ENCODE results near the gene PLEKHG5. TPM values are rescaled to one million over a fixed set of nuclear protein-coding genes. Genes with fewer than 3 reads are reported as not detected.
"Not testable (repeated sequence)": the region's sequence is repeated elsewhere in the genome, so short reads cannot be mapped to it uniquely, and the experiment has no call there.

PLEKHG5 gene
- total and polyA plus RNA-seq, 4 experiments from 2014 or later, result 1.7 to 11.8 (median 6.2) TPM

DNA sequence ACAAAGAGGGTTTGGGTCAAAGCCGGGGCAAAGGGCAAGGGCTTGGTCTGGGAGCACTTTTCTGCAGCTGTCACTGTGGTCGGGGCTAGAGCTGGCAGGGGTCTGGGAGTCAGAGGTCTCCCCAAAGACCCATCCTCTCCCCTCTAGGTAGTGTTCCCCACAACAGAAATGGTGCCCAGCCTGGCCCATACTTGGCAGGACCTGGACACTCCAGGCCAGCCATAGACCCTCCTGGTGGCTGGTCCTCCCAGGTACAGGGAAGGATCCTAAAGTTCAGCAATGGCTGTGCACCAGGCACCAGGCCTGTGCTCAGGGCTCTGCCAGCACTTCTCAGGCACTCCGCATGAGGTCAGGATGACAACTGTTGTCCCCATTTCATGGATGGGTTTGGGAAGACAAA lies 55.9 kb downstream of the PLEKHG5 start:
- peaks cover 7 to 14% (median 9%) of the 10 kb centered on the region in 4 donors for H3K4me1 Mint-ChIP-seq
- H3K4me3 Mint-ChIP-seq, result no peak overlapping the region
- Histone ChIP-seq H3K27me3 (ENCODE audit: insufficient read depth, low read length) (no peaks in the 10 kb centered on the region), H3K4me1 (ENCODE audit: insufficient read depth, low read length) (no peaks in the 10 kb centered on the region), H3K36me3 (ENCODE audit: insufficient read depth, low read length) (no peaks in the 10 kb centered on the region), H3K27ac (ENCODE audit: low read depth, low read length) (no peak overlapping the region), H3K9me3 (ENCODE audit: control insufficient read depth in 1 of 2, low read length in 2 of 2) (no peaks in the 10 kb centered on the region), H3K4me3 (ENCODE audit: low read length in 2 of 2) (no peak overlapping the region)
- no peak for DNase-seq
- no peaks in the 10 kb centered on the region for H3K36me3 Mint-ChIP-seq
- no peaks in the 10 kb centered on the region for H3K9me3 Mint-ChIP-seq
- H3K27me3 Mint-ChIP-seq, result peaks cover 8 to 11% of the 10 kb centered on the region in 2 donors
- intact Hi-C loops (cut with micrococcal nuclease), result no loop called here
- POLR2A ChIA-PET (ENCODE audit: partially characterized antibody), result no interaction called here
- CTCF ChIA-PET (ENCODE audit: partially characterized antibody), result interaction anchor here (7.7 kb wide), 1 partner anchor 14 kb away, joined by 88 read pairs; the partner anchor contains the start of gene HES2
- H3K27ac Mint-ChIP-seq, result no peak overlapping the region

DNA sequence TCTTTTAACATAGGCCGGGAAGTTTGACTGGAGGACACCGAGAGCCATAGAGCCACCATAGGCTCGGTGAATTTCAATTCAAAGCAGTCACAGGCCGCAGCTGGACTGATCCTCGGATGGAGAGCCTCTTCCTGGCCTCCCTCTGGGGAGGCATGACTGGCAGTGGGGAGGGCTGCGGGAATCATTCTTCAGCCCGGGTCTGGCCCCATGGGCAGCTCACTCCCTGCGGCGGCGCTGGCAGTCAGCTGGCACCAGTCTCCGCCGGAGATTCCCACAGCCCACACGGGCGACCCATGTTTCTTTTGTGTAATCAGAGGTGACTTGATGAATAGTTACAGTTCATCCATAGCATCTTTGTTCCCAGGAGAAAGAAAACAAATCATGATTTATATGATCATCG lies 56.3 kb downstream of the PLEKHG5 start:
- no peak overlapping the region for H3K4me3 Mint-ChIP-seq
- ChIA-PET POLR2A (ENCODE audit: partially characterized antibody) (no interaction called here), CTCF (ENCODE audit: partially characterized antibody) (interaction anchor here (7.7 kb wide), 1 partner anchor 14 kb away, joined by 88 read pairs; the partner anchor contains the start of gene HES2)
- no peak overlapping the region for H3K27ac ChIP-seq (ENCODE audit: low read depth, low read length)
- no peaks in the 10 kb centered on the region for H3K9me3 ChIP-seq (ENCODE audit: control insufficient read depth in 1 of 2, low read length in 2 of 2)
- no peaks in the 10 kb centered on the region for H3K36me3 Mint-ChIP-seq
- no peak overlapping the region for H3K4me3 ChIP-seq (ENCODE audit: low read length in 2 of 2)
- peaks cover 7 to 14% (median 9%) of the 10 kb centered on the region in 4 donors for H3K4me1 Mint-ChIP-seq
- H3K27me3 Mint-ChIP-seq, result peaks cover 9 to 11% of the 10 kb centered on the region in 2 donors
- H3K9me3 Mint-ChIP-seq, result no peaks in the 10 kb centered on the region
- no peak overlapping the region for H3K27ac Mint-ChIP-seq
- no peaks in the 10 kb centered on the region for H3K4me1 ChIP-seq (ENCODE audit: insufficient read depth, low read length)
- H3K27me3 ChIP-seq (ENCODE audit: insufficient read depth, low read length), result no peaks in the 10 kb centered on the region
- H3K36me3 ChIP-seq (ENCODE audit: insufficient read depth, low read length), result no peaks in the 10 kb centered on the region
- no peak for DNase-seq
- intact Hi-C loops (cut with micrococcal nuclease), result no loop called here

DNA sequence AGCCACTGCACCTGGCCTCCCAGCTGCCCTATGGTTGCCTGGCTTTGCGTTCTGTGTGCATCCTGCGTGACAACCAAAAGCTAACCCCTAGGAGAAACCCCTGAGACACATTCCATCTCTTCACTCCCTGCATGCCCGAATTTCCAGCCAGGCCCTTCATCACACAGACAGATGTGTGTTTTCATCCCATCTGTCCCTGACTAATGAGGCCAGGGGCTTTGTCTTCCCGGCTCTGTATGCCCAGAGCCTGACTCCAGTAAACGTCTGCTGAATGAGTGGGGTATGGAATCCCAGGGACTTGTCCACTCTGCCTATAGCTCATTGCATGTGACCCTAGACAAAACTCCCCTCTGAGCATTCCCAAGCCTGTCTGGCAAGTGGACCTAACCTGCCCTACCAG lies 57.3 kb downstream of the PLEKHG5 start:
- Mint-ChIP-seq H3K36me3 (no peaks in the 10 kb centered on the region), H3K27ac (no peak overlapping the region), H3K4me3 (no peak overlapping the region), H3K4me1 (peaks cover 4 to 11% (median 5%) of the 10 kb centered on the region in 4 donors), H3K27me3 (peaks cover 7 to 8% of the 10 kb centered on the region in 2 donors), H3K9me3 (no peaks in the 10 kb centered on the region)
- Histone ChIP-seq H3K4me1 (ENCODE audit: insufficient read depth, low read length) (no peaks in the 10 kb centered on the region), H3K4me3 (ENCODE audit: low read length in 2 of 2) (no peak overlapping the region), H3K27me3 (ENCODE audit: insufficient read depth, low read length) (no peaks in the 10 kb centered on the region), H3K36me3 (ENCODE audit: insufficient read depth, low read length) (no peaks in the 10 kb centered on the region), H3K27ac (ENCODE audit: low read depth, low read length) (no peak overlapping the region), H3K9me3 (ENCODE audit: control insufficient read depth in 1 of 2, low read length in 2 of 2) (no peaks in the 10 kb centered on the region)
- ChIA-PET POLR2A (ENCODE audit: partially characterized antibody) (no interaction called here), CTCF (ENCODE audit: partially characterized antibody) (interaction anchor here (0.6 to 7.7 kb wide), 3 partner anchors 13 to 99 kb away, joined by 3 to 88 read pairs (median 3); partner anchors contain the start of gene HES2)
- DNase-seq, result no peak
- intact Hi-C loops (cut with micrococcal nuclease), result no loop called here

DNA sequence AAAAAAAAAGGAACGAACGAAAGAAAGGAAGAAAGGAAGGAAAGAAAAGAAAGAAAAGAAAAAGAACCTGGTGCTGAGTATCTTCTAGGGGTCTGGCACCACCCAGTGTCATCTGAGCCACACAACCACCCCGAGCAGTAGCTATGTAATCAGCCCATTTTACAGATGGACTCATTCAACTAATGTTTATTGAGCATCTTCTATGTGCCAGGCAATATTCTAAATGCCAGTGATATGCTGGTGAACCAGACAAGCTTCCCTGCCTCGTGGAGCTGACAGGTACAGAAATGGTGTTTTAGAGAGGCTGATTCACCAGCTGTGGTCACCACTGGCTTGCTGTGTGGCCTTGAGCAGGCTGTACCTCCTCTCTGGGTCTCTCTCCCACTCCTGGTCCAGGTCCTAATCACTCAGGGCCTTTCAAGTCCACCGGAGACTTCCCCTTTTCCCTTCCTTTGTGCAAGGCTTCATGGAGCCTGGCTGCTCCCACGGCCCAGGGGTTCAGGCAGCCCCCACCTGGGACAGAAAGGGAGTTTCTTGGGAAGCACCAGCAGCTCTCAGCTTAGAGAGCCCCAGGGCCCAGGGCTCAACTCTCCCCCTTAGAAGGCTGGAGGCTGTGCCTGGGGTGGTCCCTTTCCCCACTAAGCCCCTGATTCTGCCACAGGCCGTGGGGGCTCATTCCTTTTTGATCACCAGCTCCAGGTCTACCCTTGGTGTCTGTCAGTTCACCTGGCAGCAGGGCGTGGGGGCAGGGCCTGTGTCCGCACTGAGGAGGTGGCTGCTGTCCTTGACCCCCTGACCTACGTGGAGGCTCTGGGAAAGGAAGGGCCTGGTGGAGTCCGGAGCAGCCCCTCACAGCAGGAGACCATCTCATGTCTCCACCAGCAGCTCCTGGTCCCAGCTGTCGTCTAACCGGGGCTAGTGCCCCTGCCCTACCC lies 59.6 kb downstream of the PLEKHG5 start:
- H3K4me3 ChIP-seq (ENCODE audit: low read length in 2 of 2); H3K27ac Mint-ChIP-seq; H3K9me3 ChIP-seq (ENCODE audit: control insufficient read depth in 1 of 2, low read length in 2 of 2); POLR2A ChIA-PET (ENCODE audit: partially characterized antibody); H3K27me3 ChIP-seq (ENCODE audit: insufficient read depth, low read length); H3K27ac ChIP-seq (ENCODE audit: low read depth, low read length); H3K4me1 ChIP-seq (ENCODE audit: insufficient read depth, low read length); H3K27me3 Mint-ChIP-seq; intact Hi-C loops (cut with micrococcal nuclease); H3K9me3 Mint-ChIP-seq; H3K36me3 Mint-ChIP-seq; H3K36me3 ChIP-seq (ENCODE audit: insufficient read depth, low read length); H3K4me3 Mint-ChIP-seq; H3K4me1 Mint-ChIP-seq: not testable (repeated sequence)
- CTCF ChIA-PET (ENCODE audit: partially characterized antibody), result interaction anchor here (0.6 to 1.3 kb wide), 5 partner anchors 8 to 917 kb away, joined by 3 to 6 read pairs (median 3); no protein-coding TSS in a partner anchor
- peak in 1 of 5 donors; percentile 25 for DNase-seq

DNA sequence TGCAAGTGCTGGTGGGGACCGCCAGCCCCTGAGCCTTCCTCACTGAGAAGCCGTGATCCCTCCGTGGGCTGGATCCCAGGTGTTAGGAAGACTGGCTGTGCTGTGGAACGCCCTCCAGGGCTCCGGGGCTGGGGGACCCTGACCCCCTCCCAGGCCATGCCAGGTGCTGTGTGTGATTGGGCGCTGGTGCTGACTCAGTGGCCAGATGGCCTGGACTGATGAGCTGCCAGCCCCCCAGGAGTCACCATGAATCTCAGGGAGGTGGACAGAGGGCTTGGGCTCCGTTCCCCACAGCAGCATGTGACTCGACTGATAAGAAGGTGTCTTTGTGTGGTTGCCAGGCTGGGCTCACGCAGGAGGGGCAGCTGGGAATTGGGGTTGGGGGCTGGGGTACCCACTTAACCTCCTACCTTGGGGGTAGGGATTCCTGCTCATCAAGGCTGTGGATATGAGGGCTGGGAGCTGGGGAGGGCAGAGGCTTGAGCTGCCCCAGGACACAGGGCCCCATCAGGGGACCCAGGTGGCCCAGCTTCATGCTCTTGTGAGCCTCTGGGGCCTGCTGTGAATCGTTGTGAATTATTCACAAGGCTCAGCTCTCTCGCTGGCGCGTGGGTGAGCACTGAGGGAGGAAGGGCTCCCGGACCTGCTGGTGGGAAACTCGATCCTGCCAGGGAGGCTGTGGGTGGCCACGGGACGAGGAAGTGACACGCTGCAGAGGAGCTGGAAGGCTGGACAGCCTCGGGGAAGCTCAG lies 61.6 kb downstream of the PLEKHG5 start:
- H3K4me3 Mint-ChIP-seq; H3K4me1 ChIP-seq (ENCODE audit: insufficient read depth, low read length); H3K4me3 ChIP-seq (ENCODE audit: low read length in 2 of 2); H3K4me1 Mint-ChIP-seq; H3K9me3 ChIP-seq (ENCODE audit: control insufficient read depth in 1 of 2, low read length in 2 of 2); intact Hi-C loops (cut with micrococcal nuclease); H3K9me3 Mint-ChIP-seq; H3K36me3 ChIP-seq (ENCODE audit: insufficient read depth, low read length); H3K27ac Mint-ChIP-seq; H3K27ac ChIP-seq (ENCODE audit: low read depth, low read length); H3K27me3 ChIP-seq (ENCODE audit: insufficient read depth, low read length); H3K36me3 Mint-ChIP-seq; H3K27me3 Mint-ChIP-seq: not testable (repeated sequence)
- POLR2A ChIA-PET (ENCODE audit: partially characterized antibody), result interaction anchor here (1.4 kb wide), 1 partner anchor 25 kb away, joined by 5 read pairs; no protein-coding TSS in a partner anchor
- CTCF ChIA-PET (ENCODE audit: partially characterized antibody), result interaction anchor here (1.2 to 2.1 kb wide), 4 partner anchors 9 to 217 kb away, joined by 3 to 6 read pairs (median 4); no protein-coding TSS in a partner anchor
- peak in 1 of 5 donors; percentile 9 for DNase-seq

DNA sequence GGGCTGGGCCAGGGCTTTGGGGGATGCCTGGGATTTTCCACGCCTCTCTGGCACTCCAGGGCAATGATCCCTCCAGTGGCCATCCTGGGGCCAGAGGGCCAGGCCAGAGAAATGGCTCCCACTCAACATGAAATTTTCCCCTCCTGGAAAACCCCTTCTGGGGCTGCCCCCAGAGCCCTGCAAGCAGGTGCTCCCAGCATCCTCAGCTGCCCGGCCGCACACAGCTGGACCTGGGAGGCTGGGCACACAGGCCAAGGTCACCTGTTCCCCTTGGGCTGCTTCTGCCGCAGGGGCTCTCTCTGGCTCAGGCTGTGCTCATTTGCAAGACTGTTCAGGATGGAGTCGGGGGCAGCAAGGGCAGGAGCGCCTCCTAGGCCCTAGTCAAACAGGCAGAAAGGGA lies 63.0 kb downstream of the PLEKHG5 start:
- Histone ChIP-seq H3K4me1 (ENCODE audit: insufficient read depth, low read length) (peaks cover 17% of the 10 kb centered on the region), H3K27me3 (ENCODE audit: insufficient read depth, low read length) (peaks cover 15% of the 10 kb centered on the region)
- POLR2A ChIA-PET (ENCODE audit: partially characterized antibody); intact Hi-C loops (cut with micrococcal nuclease); H3K27ac Mint-ChIP-seq; H3K9me3 ChIP-seq (ENCODE audit: control insufficient read depth in 1 of 2, low read length in 2 of 2); H3K4me3 Mint-ChIP-seq; H3K36me3 ChIP-seq (ENCODE audit: insufficient read depth, low read length); H3K9me3 Mint-ChIP-seq; H3K27ac ChIP-seq (ENCODE audit: low read depth, low read length); H3K36me3 Mint-ChIP-seq; H3K27me3 Mint-ChIP-seq; H3K4me3 ChIP-seq (ENCODE audit: low read length in 2 of 2); CTCF ChIA-PET (ENCODE audit: partially characterized antibody): not testable (repeated sequence)
- DNase-seq, result peak in 1 of 5 donors; percentile 1
- H3K4me1 Mint-ChIP-seq, result peaks cover 4 to 17% (median 13%) of the 10 kb centered on the region in 4 donors

All from CD4-positive, alpha-beta memory T cell (primary cell).